SU-DHL-6 (cell line): ENCODE results near the gene ESR1.

Source experiments
- CTCF ChIP-seq: fragments of 200-600 bp; sonication (generic); IDR thresholded peaks from one replicate; pipeline ENCODE4 v1.5.1; 2017; ENCODE audit warnings: antibody characterized with exemption, mild to moderate bottlenecking, low read length, moderate library complexity; ENCODE audit not compliant: insufficient read depth, poor library complexity, severe bottlenecking
- EZH2phosphoT487 ChIP-seq: fragments of 200-600 bp; sonication (generic), shearing (Covaris generic); conservative IDR thresholded peaks from 2 replicates; pipeline ENCODE4 v1.6.1; 2018; ENCODE audit warnings: mild to moderate bottlenecking, antibody characterized with exemption, low read length, moderate library complexity, mixed read lengths

- TF ChIP-seq CTCF (no peak), EZH2phosphoT487 (no peak)
Measured at GRCh38 chr6:152093711-152094110, 286.2 kb downstream of the ESR1 start.
